ENCODE results near the gene ZNF613.
A peak's percentile ranks its signal among the peaks of the same experiment; 100 is the strongest.
"Not testable (repeated sequence)": the region's sequence is repeated elsewhere in the genome, so short reads cannot be mapped to it uniquely, and the experiment has no call there.

ZNF613 gene

DNA sequence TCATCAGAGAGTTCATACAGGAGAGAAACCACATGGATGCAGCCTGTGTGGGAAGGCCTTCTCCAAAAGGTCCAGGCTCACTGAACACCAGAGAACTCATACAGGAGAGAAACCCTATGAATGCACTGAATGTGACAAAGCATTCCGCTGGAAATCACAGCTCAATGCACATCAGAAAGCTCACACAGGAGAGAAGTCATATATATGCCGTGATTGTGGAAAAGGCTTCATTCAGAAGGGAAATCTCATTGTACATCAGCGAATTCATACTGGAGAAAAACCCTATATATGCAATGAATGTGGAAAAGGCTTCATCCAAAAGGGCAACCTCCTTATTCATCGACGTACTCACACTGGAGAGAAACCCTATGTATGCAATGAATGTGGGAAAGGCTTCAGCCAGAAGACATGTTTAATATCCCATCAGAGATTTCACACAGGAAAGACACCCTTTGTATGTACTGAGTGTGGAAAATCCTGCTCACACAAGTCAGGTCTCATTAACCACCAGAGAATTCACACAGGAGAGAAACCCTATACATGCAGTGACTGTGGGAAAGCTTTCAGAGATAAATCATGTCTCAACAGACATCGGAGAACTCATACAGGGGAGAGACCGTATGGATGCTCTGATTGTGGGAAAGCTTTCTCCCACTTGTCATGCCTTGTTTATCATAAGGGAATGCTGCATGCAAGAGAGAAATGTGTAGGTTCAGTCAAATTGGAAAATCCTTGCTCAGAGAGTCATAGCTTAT, 17.7 kb downstream of the ZNF613 start:
- DNase-seq (ENCODE audit: low read depth), result peak; percentile 16
- TF ChIP-seq, protein P1, sequence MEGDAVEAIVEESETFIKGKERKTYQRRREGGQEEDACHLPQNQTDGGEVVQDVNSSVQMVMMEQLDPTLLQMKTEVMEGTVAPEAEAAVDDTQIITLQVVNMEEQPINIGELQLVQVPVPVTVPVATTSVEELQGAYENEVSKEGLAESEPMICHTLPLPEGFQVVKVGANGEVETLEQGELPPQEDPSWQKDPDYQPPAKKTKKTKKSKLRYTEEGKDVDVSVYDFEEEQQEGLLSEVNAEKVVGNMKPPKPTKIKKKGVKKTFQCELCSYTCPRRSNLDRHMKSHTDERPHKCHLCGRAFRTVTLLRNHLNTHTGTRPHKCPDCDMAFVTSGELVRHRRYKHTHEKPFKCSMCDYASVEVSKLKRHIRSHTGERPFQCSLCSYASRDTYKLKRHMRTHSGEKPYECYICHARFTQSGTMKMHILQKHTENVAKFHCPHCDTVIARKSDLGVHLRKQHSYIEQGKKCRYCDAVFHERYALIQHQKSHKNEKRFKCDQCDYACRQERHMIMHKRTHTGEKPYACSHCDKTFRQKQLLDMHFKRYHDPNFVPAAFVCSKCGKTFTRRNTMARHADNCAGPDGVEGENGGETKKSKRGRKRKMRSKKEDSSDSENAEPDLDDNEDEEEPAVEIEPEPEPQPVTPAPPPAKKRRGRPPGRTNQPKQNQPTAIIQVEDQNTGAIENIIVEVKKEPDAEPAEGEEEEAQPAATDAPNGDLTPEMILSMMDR (conservative IDR thresholded peaks at IDR 0.05; ENCODE audit: low read depth, low read length), result no peak
- H3K4me3 ChIP-seq (ENCODE audit: low read depth, low read length), result no peak overlapping the region

DNA sequence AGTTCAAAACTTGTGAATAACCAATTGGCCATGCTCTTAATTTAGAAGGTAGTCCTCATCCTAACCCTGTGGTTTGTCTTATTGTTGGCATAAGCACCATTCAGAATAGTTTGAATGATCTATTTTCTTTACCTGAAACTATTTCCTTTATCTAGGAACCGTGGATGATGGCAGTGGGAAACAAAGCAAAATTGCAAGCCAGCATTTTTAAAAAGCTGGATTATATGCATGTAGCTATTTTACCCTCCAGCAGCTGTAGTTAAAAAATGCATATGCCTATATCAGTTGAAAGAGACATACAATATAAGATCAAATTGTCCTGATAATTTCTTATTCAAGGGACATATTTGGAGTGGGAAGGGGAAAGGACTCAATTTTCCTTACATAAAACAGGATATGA, 19.3 kb downstream of the ZNF613 start:
- DNase-seq (ENCODE audit: low read depth), result no peak
- no peak overlapping the region for H3K4me3 ChIP-seq (ENCODE audit: low read depth, low read length)
- TF ChIP-seq, protein P1 (conservative IDR thresholded peaks at IDR 0.05; ENCODE audit: low read depth, low read length), result no peak

DNA sequence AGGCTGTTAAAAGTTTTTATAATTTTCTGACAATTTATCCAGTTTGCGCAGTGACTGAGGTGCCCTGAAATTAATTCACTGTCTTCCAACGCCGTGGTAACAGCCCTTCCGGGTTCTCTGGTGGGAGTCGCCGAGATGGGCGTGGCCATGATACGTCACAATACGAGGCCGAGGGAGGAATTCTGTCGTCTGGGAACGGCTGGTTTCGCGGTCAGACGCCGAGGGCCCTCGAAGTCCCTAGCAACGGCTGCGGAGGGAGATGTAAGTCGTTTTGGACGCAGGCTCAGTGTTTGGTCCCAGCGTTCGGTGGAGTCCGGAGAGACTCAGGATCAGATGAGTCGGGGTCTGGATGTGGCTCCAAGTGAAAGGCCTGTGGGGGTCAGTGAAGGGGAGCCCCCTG, 21.7 kb downstream of the ZNF613 start:
- peak; percentile 32 for DNase-seq (ENCODE audit: low read depth)
- TF ChIP-seq, protein P1 (conservative IDR thresholded peaks at IDR 0.05; ENCODE audit: low read depth, low read length), result no peak
- H3K4me3 ChIP-seq (ENCODE audit: low read depth, low read length), result peak overlapping the region; percentile 33

DNA sequence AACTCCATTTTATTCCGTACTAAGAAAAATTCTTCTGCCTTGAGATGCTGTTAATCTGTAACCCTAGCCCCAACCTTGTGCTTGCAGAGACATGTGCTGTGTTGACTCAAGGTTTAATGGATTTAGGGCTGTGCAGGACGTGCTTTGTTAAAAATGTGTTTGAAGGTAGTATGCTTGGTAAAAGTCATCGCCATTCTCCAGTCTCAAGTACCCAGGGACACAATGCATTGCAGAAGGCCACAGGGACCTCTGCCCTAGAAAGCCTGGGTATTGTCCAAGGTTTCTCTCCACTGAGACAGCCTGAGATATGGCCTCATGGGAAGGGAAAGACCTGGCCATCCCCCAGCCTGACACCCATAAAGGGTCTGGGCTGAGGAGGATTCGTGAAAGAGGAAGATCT, 30.6 kb downstream of the ZNF613 start:
- DNase-seq (ENCODE audit: low read depth); H3K4me3 ChIP-seq (ENCODE audit: low read depth, low read length): not testable (repeated sequence)

DNA sequence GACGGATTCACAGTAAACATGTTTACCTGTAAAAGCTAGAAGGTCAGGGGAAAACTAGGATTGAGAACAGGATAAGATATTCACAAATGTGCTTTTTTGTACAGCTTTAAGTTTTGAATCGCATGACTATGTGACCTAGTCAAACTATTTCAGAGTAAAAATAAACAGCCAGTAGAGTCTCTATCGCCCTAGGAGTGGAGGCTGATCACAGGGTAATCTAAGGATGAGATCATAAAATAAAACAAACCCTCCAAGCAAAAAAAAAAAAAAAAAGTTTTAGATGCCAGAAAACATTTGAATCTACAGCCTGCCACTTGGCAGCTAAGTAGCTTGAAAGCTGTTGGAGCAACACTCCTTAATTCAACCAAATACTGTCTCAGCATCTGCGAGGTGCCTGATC, 32.5 kb downstream of the ZNF613 start:
- no peak overlapping the region for H3K4me3 ChIP-seq (ENCODE audit: low read depth, low read length)
- peak; percentile 11 for DNase-seq (ENCODE audit: low read depth)
- TF ChIP-seq, protein P1 (conservative IDR thresholded peaks at IDR 0.05; ENCODE audit: low read depth, low read length), result no peak

DNA sequence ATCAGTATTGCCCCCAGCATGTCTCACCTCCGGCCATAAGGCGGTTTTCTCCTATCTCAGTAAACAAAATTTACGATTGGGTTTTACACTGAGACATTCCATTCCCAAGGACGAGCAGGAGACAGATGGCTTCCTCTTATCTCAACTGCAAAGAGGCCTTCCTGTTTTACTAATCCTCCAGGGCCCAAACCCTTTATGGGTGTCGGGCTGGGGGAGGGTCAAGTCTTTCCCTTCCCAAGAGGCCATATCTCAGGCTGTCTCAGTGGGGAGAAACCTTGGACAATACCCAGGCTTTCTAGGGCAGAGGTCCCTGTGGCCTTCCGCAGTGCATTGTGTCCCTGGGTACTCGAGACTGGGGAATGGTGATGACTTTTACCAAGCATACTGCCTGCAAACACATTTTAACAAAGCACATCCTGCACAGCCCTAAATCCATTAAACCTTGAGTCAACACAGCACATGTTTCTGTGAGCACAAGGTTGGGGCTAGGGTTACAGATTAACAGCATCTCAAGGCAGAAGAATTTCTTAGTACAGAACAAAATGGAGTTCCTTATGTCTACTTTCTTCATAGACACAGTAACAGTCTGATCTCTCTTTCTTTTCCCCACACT, 33.5 kb downstream of the ZNF613 start:
- DNase-seq (ENCODE audit: low read depth), result not testable (repeated sequence)

DNA sequence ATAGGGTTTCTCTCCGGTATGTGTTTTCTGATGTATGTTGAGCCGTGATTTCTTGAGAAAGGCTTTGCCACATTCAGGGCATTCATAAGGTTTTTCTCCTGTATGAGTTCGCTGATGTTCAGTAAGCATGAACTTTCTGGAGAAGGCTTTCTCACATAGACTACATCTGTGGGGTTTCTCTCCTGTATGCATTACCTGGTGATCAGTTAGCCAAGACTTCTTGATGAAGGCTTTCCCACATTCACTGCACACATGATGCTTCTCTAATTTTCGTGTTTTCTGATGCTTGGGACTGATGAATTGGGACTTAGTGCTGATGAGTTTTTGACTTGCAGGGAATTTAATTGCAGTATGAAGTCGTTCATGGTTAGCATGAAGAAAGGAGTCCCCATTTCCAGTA, 38.3 kb downstream of the ZNF613 start:
- H3K4me3 ChIP-seq (ENCODE audit: low read depth, low read length), result no peak overlapping the region
- TF ChIP-seq, protein P1 (conservative IDR thresholded peaks at IDR 0.05; ENCODE audit: low read depth, low read length), result no peak
- no peak for DNase-seq (ENCODE audit: low read depth)

More for the DNA sequence above, 33.5 kb downstream of the ZNF613 start:
- H3K4me3 ChIP-seq (ENCODE audit: low read depth, low read length), result not testable (repeated sequence)

DNA sequence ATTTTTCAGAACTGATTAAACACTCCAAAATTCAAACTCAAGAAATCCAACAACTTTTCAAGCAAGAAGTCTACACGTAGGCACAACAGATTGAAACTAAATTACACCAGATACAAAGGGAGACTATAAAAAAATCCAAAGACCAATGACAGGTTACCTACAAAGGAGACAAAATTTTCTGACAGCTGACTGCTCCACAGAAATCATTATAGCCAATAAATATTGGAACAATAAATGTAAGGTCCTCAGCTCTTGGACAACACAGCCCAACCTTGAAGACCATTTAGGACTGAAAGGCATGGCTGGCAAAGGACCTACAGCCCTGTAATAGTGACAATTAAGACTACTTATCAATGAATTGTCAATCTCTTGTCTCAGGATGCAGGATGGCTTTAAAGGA, 43.4 kb downstream of the ZNF613 start:
- TF ChIP-seq, protein P1 (conservative IDR thresholded peaks at IDR 0.05; ENCODE audit: low read depth, low read length), result no peak
- DNase-seq (ENCODE audit: low read depth), result no peak
- no peak overlapping the region for H3K4me3 ChIP-seq (ENCODE audit: low read depth, low read length)

Measured in choroid plexus epithelial cell (primary cell).